Measurements from ENCODE around the gene CFAP97. TPM values are rescaled to one million over a fixed set of nuclear protein-coding genes. Genes with fewer than 3 reads are reported as not detected.

CFAP97 gene
- total and polyA plus RNA-seq, 11 donors, result 2.0 to 22.7 (median 12.4) TPM

- TF ChIP-seq POLR2A (IDR thresholded peaks at IDR 0.05) (no peak), CTCF (IDR thresholded peaks at IDR 0.05) (no peak)
- intact Hi-C loops (cut with DNase I), result loop anchor here in 2 of 10 donors (5.0 to 10.0 kb wide), 2 partner anchors 41 to 317 kb away; partner anchors contain the start of gene ACSL1 (in 2 of the 2)
- ATAC-seq, result no peak
- no peak for DNase-seq
- WGBS, 4 donors, result 53 to 68% (median 57%) methylated on average over 6 of the region's 6 CpGs
- peaks cover 0 to 22% (median 11%) of the 10 kb centered on the region in 9 donors for H3K36me3 ChIP-seq
- H3K4me3 ChIP-seq, result no peak overlapping the region
- no peaks in the 10 kb centered on the region for H3K9me3 ChIP-seq
- peak overlapping the region; percentile 77 to 97 (median 88) for H3K27ac ChIP-seq
- H3K4me1 ChIP-seq, result peaks cover 0 to 66% (median 29%) of the 10 kb centered on the region in 12 donors
- peaks cover 0 to 15% (median 0%) of the 10 kb centered on the region in 9 donors for H3K27me3 ChIP-seq
Measured at GRCh38 chr4:185141777-185142176, 62.0 kb downstream of the CFAP97 start.

- ATAC-seq (no peak), DNase-seq (peak in 1 of 5 donors; percentile 37)
- peak overlapping the region in 9 of 12 donors; percentile 17 to 96 (median 54) for H3K27ac ChIP-seq
- peaks cover 0 to 2% (median 0%) of the 10 kb centered on the region in 9 donors for H3K36me3 ChIP-seq
- no peaks in the 10 kb centered on the region for H3K9me3 ChIP-seq
- no peak for TF ChIP-seq CTCF (IDR thresholded peaks at IDR 0.05)
- no peak for TF ChIP-seq POLR2A (IDR thresholded peaks at IDR 0.05)
- 41 to 56% (median 51%) methylated on average over 6 of the region's 6 CpGs for WGBS, 4 donors
- H3K4me3 ChIP-seq, result no peak overlapping the region
- H3K4me1 ChIP-seq, result peaks cover 0 to 56% (median 21%) of the 10 kb centered on the region in 12 donors
- peaks cover 0 to 15% (median 0%) of the 10 kb centered on the region in 9 donors for H3K27me3 ChIP-seq
- intact Hi-C loops (cut with DNase I), result loop anchor here in 3 of 10 donors (5.0 to 10.0 kb wide), 4 partner anchors 43 to 315 kb away; partner anchors contain the start of gene ACSL1 (in 2 of the 3)
Measured at GRCh38 chr4:185139736-185140135, 64.1 kb downstream of the CFAP97 start.

GRCh38 chr4:185138161-185138560, 65.6 kb downstream of the CFAP97 start:
- H3K27ac ChIP-seq, result peak overlapping the region in 11 of 12 donors; percentile 8 to 96 (median 85)
- no peaks in the 10 kb centered on the region for H3K36me3 ChIP-seq
- ATAC-seq (no peak), DNase-seq (no peak)
- WGBS, 4 donors, result 44 to 58% (median 49%) methylated on average over 10 of the region's 10 CpGs
- no peaks in the 10 kb centered on the region for H3K9me3 ChIP-seq
- intact Hi-C loops (cut with DNase I), result loop anchor here in 2 of 10 donors (10.0 kb wide), 2 partner anchors 47 to 133 kb away; no protein-coding TSS in a partner anchor
- TF ChIP-seq CTCF (IDR thresholded peaks at IDR 0.05) (no peak), POLR2A (IDR thresholded peaks at IDR 0.05) (no peak)
- peaks cover 0 to 50% (median 18%) of the 10 kb centered on the region in 12 donors for H3K4me1 ChIP-seq
- peaks cover 0 to 14% (median 0%) of the 10 kb centered on the region in 9 donors for H3K27me3 ChIP-seq
- no peak overlapping the region for H3K4me3 ChIP-seq

- Histone ChIP-seq H3K36me3 (no peaks in the 10 kb centered on the region), H3K27me3 (peaks cover 0 to 8% (median 0%) of the 10 kb centered on the region in 9 donors), H3K4me1 (peaks cover 0 to 46% (median 14%) of the 10 kb centered on the region in 12 donors), H3K27ac (peak overlapping the region; percentile 43 to 96 (median 82)), H3K9me3 (no peaks in the 10 kb centered on the region), H3K4me3 (peak overlapping the region in 10 of 12 donors; percentile 5 to 39 (median 32))
- intact Hi-C loops (cut with DNase I), result loop anchor here in 2 of 10 donors (10.0 kb wide), 2 partner anchors 47 to 133 kb away; no protein-coding TSS in a partner anchor
- DNase-seq (peak in 4 of 5 donors; percentile 23 to 62 (median 47)), ATAC-seq (peak; percentile 48 to 74 (median 68))
- WGBS, 4 donors, result 35 to 43% (median 38%) methylated on average over 24 of the region's 24 CpGs
- TF ChIP-seq POLR2A (IDR thresholded peaks at IDR 0.05) (no peak), CTCF (IDR thresholded peaks at IDR 0.05) (no peak)
Measured at GRCh38 chr4:185137233-185137925, 66.4 kb downstream of the CFAP97 start.
